TTC549 (cell line): Measurements from ENCODE around the gene FRG2C.
"Not testable (repeated sequence)": the region's sequence is repeated elsewhere in the genome, so short reads cannot be mapped to it uniquely, and the experiment has no call there.

ENCODE experiments used
- FAIRE-seq: peaks from 2 replicates; lab custom pipeline; 2012; peaks lifted over from hg19 to GRCh38; lab: Jason Lieb, UNC

FRG2C gene

DNA sequence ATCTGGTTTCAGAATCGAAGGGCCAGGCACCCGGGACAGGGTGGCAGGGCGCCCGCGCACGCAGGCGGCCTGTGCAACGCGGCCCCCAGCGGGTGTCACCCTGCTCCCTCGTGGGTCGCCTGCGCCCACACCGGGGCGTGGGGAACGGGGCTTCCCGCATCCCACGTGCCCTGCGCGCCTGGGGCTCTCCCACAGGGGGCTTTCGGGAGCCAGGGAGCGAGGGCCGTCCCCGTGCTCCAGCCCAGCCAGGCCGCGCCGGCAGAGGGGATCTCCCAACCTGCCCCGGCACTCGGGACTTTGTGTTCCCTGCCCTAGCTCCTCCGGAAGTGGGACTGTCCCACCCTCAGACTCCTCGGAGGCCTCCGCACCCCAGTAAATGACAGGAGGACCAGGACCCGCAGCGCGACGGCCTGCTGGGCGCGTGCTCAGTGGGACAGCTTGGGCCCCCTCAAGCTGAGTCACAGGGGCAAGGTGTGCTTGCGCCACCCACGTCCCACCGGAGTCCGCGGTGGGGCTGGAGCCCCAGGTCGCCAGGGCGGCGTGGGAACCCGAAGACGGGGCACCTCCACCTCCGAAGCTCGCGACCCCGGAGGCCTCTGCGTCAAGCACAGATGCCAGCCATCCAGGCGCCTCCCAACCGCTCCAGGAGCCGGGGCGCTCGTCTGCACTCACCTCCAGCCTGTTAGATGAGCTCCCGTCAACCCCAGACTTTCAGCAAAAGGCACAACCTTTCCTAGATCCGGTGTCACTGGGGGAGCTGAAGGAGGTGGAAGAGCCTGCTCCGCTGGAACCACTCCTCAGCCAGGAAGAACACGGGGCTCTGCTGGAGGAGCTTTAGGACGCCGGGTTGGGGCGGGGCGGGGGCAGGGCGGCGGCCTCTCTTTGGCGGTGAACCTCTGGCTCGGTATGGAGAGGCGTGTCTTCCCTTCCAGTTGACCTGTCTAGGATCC, 5.5 kb downstream of the FRG2C start:
- FAIRE-seq = not testable (repeated sequence)

- not testable (repeated sequence) for FAIRE-seq
Observed at GRCh38 chr3:75670298-75671286, 6.5 kb downstream of the FRG2C start.

DNA sequence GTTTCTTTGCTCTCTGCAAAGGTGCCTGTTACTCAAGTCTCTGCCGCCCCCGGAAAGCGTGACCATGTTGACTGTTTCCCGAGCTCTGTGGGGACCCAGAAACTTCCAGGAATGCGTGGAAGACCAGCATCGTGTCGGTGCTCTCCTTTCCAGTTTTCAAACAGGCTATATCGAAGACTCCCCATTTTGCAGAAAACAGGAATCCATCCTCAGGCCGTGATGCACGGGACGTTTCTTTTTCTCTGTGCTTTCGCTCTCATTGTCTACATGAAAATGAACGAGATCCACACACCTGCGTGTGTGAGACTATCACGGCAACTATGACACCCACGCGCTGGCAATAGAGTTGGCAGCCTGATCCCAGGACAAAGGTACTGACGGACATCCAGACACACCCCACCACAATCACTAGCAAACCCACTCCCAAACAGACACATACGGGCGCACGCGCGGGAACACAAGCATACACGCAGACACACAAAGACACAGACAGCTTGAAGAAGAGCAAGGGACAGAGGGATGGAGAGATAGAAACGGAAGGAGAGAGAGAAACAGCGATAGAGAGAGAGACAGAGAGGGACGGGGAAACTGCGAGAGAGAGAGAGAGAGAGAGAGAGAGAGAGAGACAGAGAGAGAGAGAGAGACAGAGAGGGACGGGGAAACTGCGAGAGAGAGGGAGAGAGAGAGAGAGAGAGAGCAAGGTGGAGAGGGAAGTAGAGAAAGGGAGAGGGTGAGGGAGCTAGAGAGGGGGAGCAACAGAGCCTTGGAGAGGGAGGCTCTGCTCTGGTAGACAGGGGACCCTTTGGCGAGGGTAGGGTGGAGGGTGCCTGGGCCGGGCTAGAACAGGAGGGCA, 7.4 kb downstream of the FRG2C start:
- not testable (repeated sequence) for FAIRE-seq

DNA sequence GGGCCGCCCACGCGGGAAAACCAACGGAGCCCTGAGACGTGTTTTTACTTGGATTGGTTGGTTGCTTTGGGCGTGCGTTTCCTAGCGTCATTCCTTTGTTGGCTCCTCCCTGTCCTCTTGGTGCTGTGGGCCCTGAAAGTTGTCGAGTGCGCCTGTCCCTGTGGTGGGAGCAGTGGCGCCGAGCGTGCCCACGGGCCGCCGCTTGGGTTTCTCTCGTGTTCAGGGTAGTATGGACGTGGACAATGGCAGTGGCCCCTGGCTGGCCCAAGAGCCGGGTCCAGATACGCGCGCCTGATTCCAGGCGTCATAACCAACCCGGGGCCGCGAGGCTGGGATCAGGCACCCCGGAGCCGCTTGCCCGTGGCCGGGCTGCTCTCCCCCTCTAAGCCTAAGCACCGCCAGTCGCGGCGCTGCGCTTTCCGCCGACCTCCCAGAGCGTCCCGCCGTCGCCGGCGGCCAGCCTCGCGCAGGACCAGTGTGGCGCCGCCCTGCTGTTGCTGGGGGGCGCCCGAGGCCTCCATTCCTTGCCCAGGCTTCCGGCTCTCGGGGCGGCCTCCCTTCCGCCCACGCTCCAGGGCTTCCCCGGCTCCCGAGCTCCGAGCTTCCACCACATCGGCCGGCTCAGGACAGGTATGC, 8.1 kb downstream of the FRG2C start:
- FAIRE-seq = not testable (repeated sequence)

DNA sequence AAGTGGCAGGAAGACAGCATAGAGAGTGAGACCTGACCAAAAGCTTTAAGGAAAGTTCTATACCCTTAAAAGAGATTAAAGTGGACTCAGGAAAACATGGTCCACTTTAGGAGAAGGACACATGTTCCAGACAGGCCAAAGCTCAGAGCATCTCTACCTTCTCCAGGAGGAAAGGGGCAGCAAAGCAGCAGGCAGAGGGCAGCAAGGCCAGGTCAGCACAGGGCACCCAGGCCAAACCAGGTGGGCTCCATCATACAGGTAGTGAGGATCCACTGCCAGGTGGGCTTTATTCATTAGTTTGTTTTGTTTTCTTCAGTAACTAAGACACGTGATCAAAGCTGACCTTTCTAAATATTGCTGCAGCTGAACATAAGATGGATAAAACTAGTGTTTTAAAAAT, 19.8 kb downstream of the FRG2C start:
- FAIRE-seq = not testable (repeated sequence)

DNA sequence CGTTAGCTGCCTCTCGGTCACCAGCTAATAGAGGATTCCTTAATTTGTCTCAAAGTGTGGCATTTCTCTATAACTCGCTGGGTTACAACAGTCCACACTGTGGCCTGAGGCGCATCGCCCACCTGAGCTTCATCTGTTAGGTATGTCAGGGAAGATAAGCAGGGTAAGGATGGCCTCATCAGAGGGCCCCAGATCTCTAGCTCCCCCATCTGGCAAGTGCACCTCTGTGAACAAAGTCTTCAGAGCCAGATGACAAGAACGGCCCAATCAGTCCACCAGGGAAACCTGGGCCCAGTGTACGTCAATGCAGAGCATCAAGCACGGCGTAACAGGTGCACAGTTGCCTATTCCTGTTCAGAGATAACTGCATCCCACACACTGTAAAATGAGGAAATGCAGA, 23.2 kb downstream of the FRG2C start:
- no peak for FAIRE-seq

DNA sequence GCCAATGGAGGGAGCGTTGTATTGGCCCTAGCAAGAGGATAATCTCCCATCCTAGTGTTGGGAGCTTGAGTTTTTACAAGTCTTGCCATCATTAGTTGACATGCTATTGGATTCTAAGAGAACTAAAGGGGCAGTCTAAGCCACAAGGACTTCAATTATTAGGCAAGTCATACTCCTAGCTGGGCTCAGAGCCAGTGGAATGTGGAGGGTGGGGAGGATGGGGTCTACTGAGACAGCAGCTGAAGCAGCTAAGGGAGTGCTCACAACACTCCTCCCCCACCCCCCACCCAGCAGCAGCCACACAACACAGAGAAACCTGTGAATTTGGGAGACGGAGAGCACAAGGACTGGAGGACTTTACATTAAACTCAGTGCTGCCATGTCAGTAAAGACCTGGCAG, 27.9 kb downstream of the FRG2C start:
- FAIRE-seq = no peak
